AG08395 (cell line): Measurements from ENCODE around the gene NRXN3.
"Not testable (repeated sequence)": the region's sequence is repeated elsewhere in the genome, so short reads cannot be mapped to it uniquely, and the experiment has no call there.

ENCODE experiments used
- DNase-seq: peaks from one replicate; pipeline ENCODE4 v3.0.0; 2012; ENCODE audit warnings: mixed read lengths, low spot score

NRXN3 gene

GRCh38 chr14:79016828-79017505 is 846.8 kb downstream of the NRXN3 start:
- no peak for DNase-seq

DNA sequence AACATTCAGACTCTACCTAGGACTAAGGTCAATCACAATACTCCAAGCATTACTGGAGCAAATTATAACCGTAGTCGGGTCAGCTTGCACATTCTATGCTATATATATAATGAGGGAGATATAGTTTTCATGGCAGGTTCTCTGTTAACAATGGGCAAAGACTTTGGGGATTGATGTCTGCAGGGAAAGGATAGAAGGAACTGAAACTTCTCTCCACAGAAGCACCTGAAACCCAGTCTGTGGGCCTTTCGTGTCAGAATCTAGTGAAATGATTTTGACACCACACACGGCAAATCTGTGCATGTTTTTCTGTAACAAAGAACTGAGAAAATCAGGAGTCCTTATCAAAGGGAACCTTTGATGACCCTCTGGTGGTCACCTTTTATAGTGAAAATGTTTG is 847.4 kb downstream of the NRXN3 start:
- DNase-seq, result no peak

DNA sequence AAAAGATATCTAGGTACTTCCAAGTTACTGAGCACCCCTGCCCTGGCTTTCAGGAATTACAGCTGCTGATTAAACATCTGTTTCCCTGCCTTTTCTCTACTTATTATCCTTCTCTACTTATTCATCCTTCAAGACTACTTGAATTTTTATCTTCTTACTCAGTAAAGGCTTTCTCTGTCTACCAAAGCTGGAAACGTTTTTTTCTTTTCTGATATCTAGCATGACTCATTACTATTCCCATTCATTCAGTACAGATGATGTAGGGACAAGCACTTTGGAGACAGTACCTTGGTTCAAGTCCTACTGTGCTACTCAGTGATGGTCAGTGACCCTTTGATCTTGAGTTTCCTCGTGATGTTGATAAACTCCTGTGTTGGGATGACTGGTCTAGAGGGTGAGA is 848.7 kb downstream of the NRXN3 start:
- DNase-seq, result no peak

GRCh38 chr14:79019898-79020297 is 849.7 kb downstream of the NRXN3 start:
- not testable (repeated sequence) for DNase-seq

DNA sequence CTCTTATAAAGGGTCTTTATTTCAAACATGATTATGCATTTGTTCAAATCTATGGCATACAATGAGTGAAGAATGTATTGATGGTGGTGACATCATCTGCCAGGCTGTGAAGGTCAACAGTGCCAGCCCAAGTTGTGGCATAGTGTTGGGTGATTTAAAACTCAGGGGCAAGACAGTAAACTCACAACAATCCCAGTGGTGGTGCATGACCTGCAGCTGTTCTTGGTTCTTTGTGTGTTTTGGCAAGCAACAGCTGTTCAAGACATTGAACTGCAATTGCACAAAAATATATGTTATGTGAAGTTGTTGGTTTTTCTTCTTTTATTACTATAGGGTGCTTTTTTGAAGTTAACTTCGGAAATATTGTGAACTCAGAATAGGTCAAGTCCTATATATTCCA is 851.6 kb downstream of the NRXN3 start:
- DNase-seq, result no peak

- DNase-seq, result no peak
Measured at GRCh38 chr14:79027138-79027537, 857.0 kb downstream of the NRXN3 start.

DNA sequence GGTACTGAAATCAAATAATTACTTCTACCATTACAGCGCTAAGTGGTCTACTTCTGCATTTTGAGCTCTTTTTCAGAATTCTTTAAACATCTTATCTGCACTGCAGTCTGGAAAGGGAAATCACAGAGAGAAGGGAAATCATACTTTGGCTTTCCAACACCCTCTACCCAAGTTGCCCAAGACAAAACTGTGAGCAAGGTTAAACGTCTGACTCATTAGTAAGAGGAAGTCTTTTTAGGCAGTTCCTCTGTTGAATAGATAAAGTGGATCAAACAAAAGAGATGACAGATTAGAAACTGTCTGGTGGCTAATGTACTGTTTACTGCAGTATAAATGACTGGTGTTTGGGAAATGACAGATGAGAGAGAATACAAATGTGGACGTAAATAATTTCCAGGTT is 858.1 kb downstream of the NRXN3 start:
- no peak for DNase-seq

GRCh38 chr14:79036441-79036840 is 866.3 kb downstream of the NRXN3 start:
- DNase-seq, result no peak

DNA sequence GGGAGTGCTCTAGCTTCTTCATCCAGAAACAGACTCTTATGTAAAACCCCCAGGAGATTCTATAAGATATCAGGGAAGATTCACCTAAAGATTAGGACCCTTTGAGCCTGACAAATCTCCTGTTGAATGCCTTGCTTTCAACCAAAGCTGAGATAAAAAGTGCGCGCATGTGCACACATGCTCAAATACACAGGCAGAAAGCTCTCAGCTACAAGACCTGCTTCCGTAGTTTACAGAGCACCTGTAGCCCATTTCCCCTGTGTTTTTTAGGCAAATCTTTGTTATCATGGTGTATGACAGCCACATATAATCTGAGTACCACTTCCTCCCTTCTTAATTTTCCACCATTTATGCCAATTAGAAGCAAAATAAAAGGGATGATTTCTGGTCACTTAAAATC is 866.9 kb downstream of the NRXN3 start:
- no peak for DNase-seq

DNA sequence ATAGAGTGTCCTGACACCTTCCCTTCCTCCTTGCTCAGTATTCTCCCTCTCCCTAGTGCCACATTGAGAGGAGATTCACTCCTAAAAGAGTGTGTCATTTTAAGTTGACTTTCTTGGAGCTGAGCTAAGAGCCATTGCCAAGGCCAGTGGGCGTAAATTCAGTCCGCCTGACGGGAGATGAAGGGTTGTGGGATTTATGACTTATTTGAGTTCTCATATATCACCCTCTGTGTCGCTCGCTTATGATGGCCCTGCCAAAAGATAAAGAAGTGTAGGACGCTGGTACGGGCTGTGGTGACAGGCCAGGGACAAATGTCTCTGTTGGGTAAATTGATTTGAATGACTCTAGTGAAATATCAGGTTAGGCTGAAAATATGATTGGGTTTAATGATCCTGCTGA is 867.4 kb downstream of the NRXN3 start:
- no peak for DNase-seq

GRCh38 chr14:79040790-79041189 is 870.6 kb downstream of the NRXN3 start:
- DNase-seq, result no peak

GRCh38 chr14:79043194-79043889 is 873.2 kb downstream of the NRXN3 start:
- no peak for DNase-seq

DNA sequence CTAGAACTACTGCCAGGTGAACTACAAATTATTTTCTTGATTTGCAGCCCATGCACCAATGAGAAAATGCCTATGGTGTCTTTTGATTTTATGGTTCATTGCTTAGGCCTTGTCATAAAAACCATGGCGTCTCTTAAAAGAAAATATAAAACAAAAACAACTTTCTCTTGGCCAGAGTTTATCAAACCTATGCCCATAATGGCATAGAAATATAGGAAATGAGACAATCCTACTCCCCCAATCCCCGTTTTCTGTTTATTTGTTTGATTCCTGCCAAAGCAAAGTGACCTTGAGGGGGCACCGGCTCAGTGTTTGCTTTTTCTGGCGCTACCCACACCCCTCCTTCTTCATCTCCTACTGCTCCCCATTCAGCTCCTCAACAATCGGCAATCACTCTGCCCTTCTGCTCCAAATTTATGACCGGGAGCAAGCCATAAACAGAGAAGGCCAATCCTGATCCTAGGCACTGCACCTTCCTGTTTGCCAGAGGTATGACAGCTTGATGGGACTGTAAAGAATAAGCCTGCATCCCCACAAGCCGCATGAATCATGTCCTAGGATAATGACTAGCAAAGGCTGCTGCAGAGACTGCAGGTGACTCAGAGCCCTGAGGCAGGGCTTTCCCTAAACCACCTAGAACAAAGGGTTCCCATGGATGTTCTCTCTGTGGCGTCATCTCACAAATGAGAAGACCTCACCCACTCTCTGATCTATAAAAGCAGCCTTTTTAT is 874.9 kb downstream of the NRXN3 start:
- DNase-seq, result no peak

DNA sequence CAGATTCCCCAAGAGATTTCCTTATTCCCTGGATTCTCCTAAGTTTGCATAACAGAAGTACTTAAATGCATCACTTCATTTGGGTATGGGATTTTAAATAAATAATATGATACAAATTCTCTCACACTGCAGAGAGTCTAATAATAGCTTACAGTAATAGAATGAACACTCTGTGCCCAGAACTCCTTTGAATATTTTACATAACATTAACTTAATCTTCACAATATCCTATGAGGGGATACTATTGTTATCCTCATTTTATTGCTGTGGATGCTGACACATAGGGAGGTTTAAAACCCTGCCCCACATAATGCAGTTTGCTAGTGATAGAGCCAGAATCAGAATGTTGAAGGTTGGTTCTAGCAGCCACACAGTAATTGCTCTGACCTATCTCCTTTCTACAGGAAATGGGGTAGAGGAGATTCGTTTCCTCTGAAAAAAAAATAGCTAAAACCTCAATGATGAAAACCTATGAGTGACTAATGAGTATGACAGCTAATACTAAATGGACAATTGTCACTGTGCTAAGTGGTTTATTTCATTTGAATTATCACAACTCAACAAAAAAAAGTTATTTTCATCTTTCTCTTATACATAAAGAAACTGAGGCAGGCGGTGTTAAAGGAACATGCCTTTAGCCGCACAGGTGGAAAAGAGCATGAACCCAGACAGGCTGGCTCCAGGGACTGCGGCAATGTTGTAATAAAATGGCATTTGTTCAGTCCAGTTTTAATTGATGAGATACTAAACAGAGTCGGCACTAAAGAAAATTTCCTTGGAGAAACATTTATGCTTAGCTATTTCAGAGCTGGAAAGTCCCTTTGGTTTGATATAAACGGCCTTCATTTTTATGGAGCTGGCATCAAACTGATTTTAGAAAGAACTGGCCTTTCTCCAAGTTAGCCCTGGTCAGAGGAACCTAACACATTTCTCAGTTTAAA is 880.9 kb downstream of the NRXN3 start:
- DNase-seq, result no peak

DNA sequence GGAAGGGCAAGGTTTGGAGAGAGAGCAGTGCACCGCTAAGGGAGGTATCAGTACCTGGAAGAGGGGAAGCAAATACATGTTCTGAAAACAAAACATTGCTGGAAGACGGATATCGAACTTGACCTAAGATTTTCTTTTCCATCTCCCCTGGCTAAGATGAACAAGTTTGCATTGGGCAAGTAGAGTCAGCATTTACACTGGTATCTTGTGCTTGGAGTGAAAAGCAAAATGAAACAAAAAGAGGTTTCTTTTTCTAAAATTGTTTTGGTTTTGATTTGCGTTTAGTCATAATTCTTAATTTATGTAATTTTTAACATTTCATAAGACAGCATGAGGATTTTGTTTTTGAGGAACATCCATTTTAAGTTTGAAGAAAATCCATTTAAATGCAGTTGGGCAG is 881.6 kb downstream of the NRXN3 start:
- no peak for DNase-seq

GRCh38 chr14:79056879-79057278 is 886.7 kb downstream of the NRXN3 start:
- DNase-seq, result no peak

GRCh38 chr14:79057333-79057732 is 887.2 kb downstream of the NRXN3 start:
- DNase-seq, result no peak

- DNase-seq, result no peak
Measured at GRCh38 chr14:79062226-79062625, 892.1 kb downstream of the NRXN3 start.

DNA sequence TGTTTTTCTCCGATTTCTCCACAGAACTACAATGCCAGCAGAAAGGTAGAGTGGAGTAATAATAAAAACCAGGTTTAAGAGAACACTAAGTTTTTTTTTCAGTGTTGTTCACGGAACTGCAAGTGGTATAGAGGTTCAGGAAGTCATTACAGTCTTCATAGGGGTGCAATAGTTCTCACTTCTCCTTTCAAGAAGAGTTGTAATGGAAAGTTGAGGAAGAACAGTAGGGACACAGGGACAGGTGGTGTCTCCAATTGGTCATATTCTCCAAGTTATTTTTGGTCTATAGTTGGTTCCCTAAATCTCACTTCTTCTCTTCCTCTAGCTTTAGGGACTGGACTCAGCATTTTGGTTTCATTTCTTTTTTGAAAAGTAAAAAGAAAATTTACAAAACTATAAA is 894.0 kb downstream of the NRXN3 start:
- no peak for DNase-seq

GRCh38 chr14:79074510-79074909 is 904.3 kb downstream of the NRXN3 start:
- DNase-seq, result no peak

- DNase-seq, result no peak
Measured at GRCh38 chr14:79076428-79076827, 906.3 kb downstream of the NRXN3 start.

DNA sequence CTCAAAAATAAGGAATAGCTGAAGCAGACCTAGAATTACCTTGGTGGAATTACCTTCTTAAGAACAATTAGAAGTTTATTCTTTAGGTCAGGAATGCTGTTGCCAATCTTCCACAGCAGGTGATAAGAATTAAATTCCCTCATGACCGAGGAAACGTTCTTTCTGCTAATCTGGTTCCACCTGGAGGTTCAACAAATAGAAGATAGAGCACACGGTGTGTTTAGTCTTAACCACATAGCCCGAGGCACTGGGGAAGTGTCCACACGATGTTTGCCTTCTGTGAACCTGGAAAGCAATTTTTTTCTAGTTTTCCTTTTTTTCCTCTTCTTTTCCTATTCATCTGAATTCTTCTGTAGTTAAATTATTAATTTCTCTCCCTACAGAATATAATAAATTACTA is 906.9 kb downstream of the NRXN3 start:
- no peak for DNase-seq
